GM23248 (cell line): ENCODE results near the gene KAZALD1.

Source experiments
- EZH2 ChIP-seq: fragments of 200-600 bp; sonication (generic); IDR thresholded peaks from 2 replicates; pipeline ENCODE4 v1.6.1; 2018; ENCODE audit warnings: antibody characterized with exemption, mild to moderate bottlenecking; ENCODE audit not compliant: insufficient read depth, poor library complexity, severe bottlenecking
- EZH2phosphoT487 ChIP-seq: fragments of 200-600 bp; sonication (generic); IDR thresholded peaks from 2 replicates; pipeline ENCODE4 v1.6.1; 2018; ENCODE audit warnings: antibody characterized with exemption, moderate library complexity, mild to moderate bottlenecking, low read depth; ENCODE audit not compliant: insufficient read depth

DNA sequence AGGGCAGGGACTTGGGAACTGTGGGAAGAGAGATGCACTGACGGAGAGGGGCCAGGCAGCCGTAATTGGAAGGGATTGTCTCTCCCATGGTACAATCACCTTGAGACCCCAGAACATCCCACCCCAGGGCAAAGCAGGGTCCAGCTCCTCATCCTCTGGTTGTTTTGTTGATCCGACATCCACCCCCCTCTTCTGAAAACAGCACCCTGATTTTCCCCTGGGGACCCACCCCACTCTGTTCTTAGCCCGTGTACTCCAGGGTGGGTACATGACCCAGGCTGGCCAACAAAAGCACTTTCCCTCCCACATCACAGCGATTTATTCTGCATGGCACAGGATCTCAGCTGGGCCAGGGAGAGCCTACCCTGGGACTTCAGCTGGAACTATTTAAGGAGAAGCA lies 45.0 kb upstream of the KAZALD1 start:
- TF ChIP-seq EZH2 (no peak), EZH2phosphoT487 (no peak)
